ENCODE measurements around the gene CNTNAP2. TPM values are rescaled to one million over a fixed set of nuclear protein-coding genes. Genes with fewer than 3 reads are reported as not detected.

Gene CNTNAP2
- total and polyA plus RNA-seq, 4 donors, result 0.14 to 2.3 (median 1.1) TPM

DNA sequence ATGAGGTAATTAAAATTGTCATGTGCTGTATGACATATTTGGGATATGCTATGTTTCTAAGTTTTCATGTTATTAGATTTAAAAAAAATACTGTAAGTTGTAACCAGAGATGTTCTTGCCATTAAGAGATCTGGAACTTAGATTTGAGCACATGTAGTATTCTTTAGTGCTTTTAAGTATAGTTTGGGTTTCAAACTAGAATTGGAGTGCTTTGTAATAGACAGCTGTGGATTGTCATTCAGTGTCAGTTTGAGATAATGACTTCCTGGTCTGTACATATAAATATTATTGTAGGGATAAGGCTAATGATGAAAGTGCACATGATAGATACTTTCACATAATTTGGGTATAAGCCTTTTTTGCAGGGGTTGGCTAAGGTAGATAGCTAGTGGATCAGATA, 936.2 kb downstream of the CNTNAP2 start:
- Histone ChIP-seq H3K9ac (ENCODE audit: low read depth in 1 of 2, low read length in 2 of 2) (no peak overlapping the region), H3K27me3 (ENCODE audit: control insufficient read depth in 4 of 4, insufficient read depth in 4 of 4, low read length in 3 of 4) (no peaks in the 10 kb centered on the region), H3K4me3 (ENCODE audit: low read depth in 1 of 3, low read length in 3 of 3) (no peak overlapping the region), H3K27ac (ENCODE audit: low read depth in 1 of 2, low read length in 2 of 2) (no peak overlapping the region), H3K36me3 (ENCODE audit: control insufficient read depth in 4 of 4, insufficient read depth in 3 of 4, low read depth in 1 of 4, low read length in 3 of 4) (no peaks in the 10 kb centered on the region), H3K9me3 (ENCODE audit: control insufficient read depth in 4 of 4, low read length in 3 of 4) (peaks cover 0 to 1% (median 0%) of the 10 kb centered on the region in 4 donors), H3K4me1 (ENCODE audit: control insufficient read depth in 4 of 4, insufficient read depth in 4 of 4, low read length in 3 of 4) (no peaks in the 10 kb centered on the region)
- TF ChIP-seq EGR1 (IDR thresholded peaks at IDR 0.05; ENCODE audit: low read depth in 2 of 2), result no peak
- TF ChIP-seq HNF4A (conservative IDR thresholded peaks at IDR 0.05), result no peak
- TF ChIP-seq FOXA1 (IDR thresholded peaks at IDR 0.05), result no peak
- no peak for TF ChIP-seq SP1 (IDR thresholded peaks at IDR 0.05)
- no peak for TF ChIP-seq ATF3 (IDR thresholded peaks at IDR 0.05)
- TF ChIP-seq FOXA2 (IDR thresholded peaks at IDR 0.05), result no peak
- no peak for TF ChIP-seq CTCF (IDR thresholded peaks at IDR 0.05; ENCODE audit: low read depth, low read length, missing input control)
- no peak for TF ChIP-seq ZBTB33 (IDR thresholded peaks at IDR 0.05)
- TF ChIP-seq REST (IDR thresholded peaks at IDR 0.05), result no peak
- TF ChIP-seq RXRA (IDR thresholded peaks at IDR 0.05), result no peak
- TF ChIP-seq GABPA (IDR thresholded peaks at IDR 0.05 in 1 of 2, conservative IDR thresholded peaks at IDR 0.05 in 1 of 2), result no peak
- TF ChIP-seq RAD21 (IDR thresholded peaks at IDR 0.05), result no peak
- no peak for TF ChIP-seq TAF1 (conservative IDR thresholded peaks at IDR 0.05)
- no peak for DNase-seq (ENCODE audit: low spot score)

- Histone ChIP-seq H3K36me3 (ENCODE audit: control insufficient read depth in 4 of 4, insufficient read depth in 3 of 4, low read depth in 1 of 4, low read length in 3 of 4) (no peaks in the 10 kb centered on the region), H3K9ac (ENCODE audit: low read depth in 1 of 2, low read length in 2 of 2) (no peak overlapping the region), H3K27ac (ENCODE audit: low read depth in 1 of 2, low read length in 2 of 2) (no peak overlapping the region), H3K9me3 (ENCODE audit: control insufficient read depth in 4 of 4, low read length in 3 of 4) (peaks cover 0 to 1% (median 0%) of the 10 kb centered on the region in 4 donors), H3K27me3 (ENCODE audit: control insufficient read depth in 4 of 4, insufficient read depth in 4 of 4, low read length in 3 of 4) (no peaks in the 10 kb centered on the region), H3K4me1 (ENCODE audit: control insufficient read depth in 4 of 4, insufficient read depth in 4 of 4, low read length in 3 of 4) (no peaks in the 10 kb centered on the region), H3K4me3 (ENCODE audit: low read depth in 1 of 3, low read length in 3 of 3) (no peak overlapping the region)
- DNase-seq (ENCODE audit: low spot score), result no peak
- WGBS, result 76% methylated on average over 5 of the region's 5 CpGs
- no peak for TF ChIP-seq REST (IDR thresholded peaks at IDR 0.05)
- no peak for TF ChIP-seq FOXA1 (IDR thresholded peaks at IDR 0.05)
- no peak for TF ChIP-seq HNF4G (IDR thresholded peaks at IDR 0.05)
- TF ChIP-seq, protein P1, sequence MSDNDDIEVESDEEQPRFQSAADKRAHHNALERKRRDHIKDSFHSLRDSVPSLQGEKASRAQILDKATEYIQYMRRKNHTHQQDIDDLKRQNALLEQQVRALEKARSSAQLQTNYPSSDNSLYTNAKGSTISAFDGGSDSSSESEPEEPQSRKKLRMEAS (IDR thresholded peaks at IDR 0.05), result no peak
- TF ChIP-seq EGR1 (IDR thresholded peaks at IDR 0.05; ENCODE audit: low read depth in 2 of 2), result no peak
- no peak for TF ChIP-seq RXRA (IDR thresholded peaks at IDR 0.05)
- no peak for TF ChIP-seq NR2F2 (IDR thresholded peaks at IDR 0.05)
- no peak for TF ChIP-seq JUND (IDR thresholded peaks at IDR 0.05)
- TF ChIP-seq TAF1 (conservative IDR thresholded peaks at IDR 0.05), result no peak
- TF ChIP-seq YY1 (IDR thresholded peaks at IDR 0.05), result no peak
- TF ChIP-seq HNF4A (conservative IDR thresholded peaks at IDR 0.05), result no peak
- TF ChIP-seq ATF3 (IDR thresholded peaks at IDR 0.05), result no peak
- no peak for TF ChIP-seq RAD21 (IDR thresholded peaks at IDR 0.05)
- no peak for TF ChIP-seq ZBTB33 (IDR thresholded peaks at IDR 0.05)
- no peak for TF ChIP-seq SP1 (IDR thresholded peaks at IDR 0.05)
- no peak for TF ChIP-seq FOXA2 (IDR thresholded peaks at IDR 0.05)
Observed at GRCh38 chr7:147053746-147054145, 937.1 kb downstream of the CNTNAP2 start.
